NT2/D1 (cell line): ENCODE data around the gene TLE1.

Source experiments
- DNase-seq: peaks from one replicate; pipeline ENCODE4 v3.0.0-alpha.2; 2011; ENCODE audit warnings: low read depth, low spot score
- H3K27me3 ChIP-seq: 2 replicates; pipeline ENCODE4 v1.6.0; 2011; ENCODE audit warnings: mild to moderate bottlenecking; ENCODE audit not compliant: insufficient read length, insufficient read depth
- H3K36me3 ChIP-seq: 2 replicates; pipeline ENCODE4 v1.6.1; 2011; ENCODE audit warnings: mild to moderate bottlenecking, low read length, mixed read lengths; ENCODE audit not compliant: insufficient read depth, insufficient read length
- H3K4me1 ChIP-seq: 2 replicates; pipeline ENCODE4 v1.5.1; 2011; ENCODE audit not compliant: insufficient read depth, insufficient read length
- H3K4me3 ChIP-seq: 2 replicates; pipeline ENCODE4 v1.5.1; 2011; ENCODE audit warnings: low read depth; ENCODE audit not compliant: insufficient read length
- H3K9ac ChIP-seq: 2 replicates; pipeline ENCODE4 v1.6.0; 2011; ENCODE audit warnings: low read depth; ENCODE audit not compliant: insufficient read length
- H3K9me3 ChIP-seq: 2 replicates; pipeline ENCODE4 v1.5.1; 2011; ENCODE audit warnings: mild to moderate bottlenecking, low read length; ENCODE audit not compliant: insufficient read depth
- SUZ12 ChIP-seq: IDR thresholded peaks from 2 replicates; pipeline ENCODE4 v1.6.1; 2011; ENCODE audit not compliant: insufficient read length, insufficient read depth; ENCODE audit errors: extremely low read depth
- YY1 ChIP-seq: IDR thresholded peaks from 2 replicates; pipeline ENCODE4 v1.6.1; 2011; ENCODE audit not compliant: insufficient read length, insufficient read depth
- ZNF274 ChIP-seq: IDR thresholded peaks from 2 replicates; pipeline ENCODE4 v1.6.1; 2011; ENCODE audit warnings: mild to moderate bottlenecking, low read depth, low read length

TLE1 gene

GRCh38 chr9:81684635-81685034, 4.7 kb downstream of the TLE1 start:
- no peak overlapping the region for H3K4me3 ChIP-seq
- no peaks in the 10 kb centered on the region for H3K27me3 ChIP-seq
- H3K9ac ChIP-seq, result no peak overlapping the region
- H3K36me3 ChIP-seq, result peaks cover 52% of the 10 kb centered on the region
- no peak for DNase-seq
- H3K9me3 ChIP-seq, result no peaks in the 10 kb centered on the region
- no peaks in the 10 kb centered on the region for H3K4me1 ChIP-seq
- TF ChIP-seq ZNF274 (no peak), SUZ12 (no peak), YY1 (no peak)

GRCh38 chr9:81683704-81684103, 5.6 kb downstream of the TLE1 start:
- Histone ChIP-seq H3K27me3 (no peaks in the 10 kb centered on the region), H3K4me3 (no peak overlapping the region), H3K4me1 (no peaks in the 10 kb centered on the region), H3K36me3 (peaks cover 54% of the 10 kb centered on the region), H3K9ac (no peak overlapping the region), H3K9me3 (no peaks in the 10 kb centered on the region)
- no peak for DNase-seq
- no peak for TF ChIP-seq SUZ12
- no peak for TF ChIP-seq YY1
- TF ChIP-seq ZNF274, result no peak

- no peaks in the 10 kb centered on the region for H3K9me3 ChIP-seq
- no peak overlapping the region for H3K9ac ChIP-seq
- H3K4me3 ChIP-seq, result no peak overlapping the region
- H3K27me3 ChIP-seq, result no peaks in the 10 kb centered on the region
- H3K36me3 ChIP-seq, result peaks cover 58% of the 10 kb centered on the region
- no peak for TF ChIP-seq SUZ12
- no peak for TF ChIP-seq YY1
- no peak for TF ChIP-seq ZNF274
- no peaks in the 10 kb centered on the region for H3K4me1 ChIP-seq
- no peak for DNase-seq
Measured at GRCh38 chr9:81683238-81683637, 6.1 kb downstream of the TLE1 start.

GRCh38 chr9:81682797-81683196, 6.5 kb downstream of the TLE1 start:
- Histone ChIP-seq H3K4me3 (no peak overlapping the region), H3K9ac (no peak overlapping the region), H3K9me3 (no peaks in the 10 kb centered on the region), H3K36me3 (peaks cover 60% of the 10 kb centered on the region), H3K4me1 (no peaks in the 10 kb centered on the region), H3K27me3 (no peaks in the 10 kb centered on the region)
- TF ChIP-seq YY1 (no peak), ZNF274 (no peak), SUZ12 (no peak)
- DNase-seq, result no peak

GRCh38 chr9:81682177-81682576, 7.2 kb downstream of the TLE1 start:
- no peak overlapping the region for H3K4me3 ChIP-seq
- H3K9me3 ChIP-seq, result no peaks in the 10 kb centered on the region
- DNase-seq, result no peak
- H3K9ac ChIP-seq, result no peak overlapping the region
- TF ChIP-seq YY1, result no peak
- no peaks in the 10 kb centered on the region for H3K4me1 ChIP-seq
- peaks cover 60% of the 10 kb centered on the region for H3K36me3 ChIP-seq
- no peaks in the 10 kb centered on the region for H3K27me3 ChIP-seq

GRCh38 chr9:81680506-81680905, 8.8 kb downstream of the TLE1 start:
- Histone ChIP-seq H3K9me3 (no peaks in the 10 kb centered on the region), H3K4me1 (no peaks in the 10 kb centered on the region), H3K4me3 (no peak overlapping the region), H3K27me3 (no peaks in the 10 kb centered on the region), H3K36me3 (peaks cover 57% of the 10 kb centered on the region), H3K9ac (no peak overlapping the region)
- no peak for TF ChIP-seq YY1
- TF ChIP-seq ZNF274, result no peak
- no peak for TF ChIP-seq SUZ12
- DNase-seq, result no peak

- Histone ChIP-seq H3K36me3 (peaks cover 52% of the 10 kb centered on the region), H3K27me3 (no peaks in the 10 kb centered on the region), H3K4me1 (no peaks in the 10 kb centered on the region)
Measured at GRCh38 chr9:81680006-81680405, 9.3 kb downstream of the TLE1 start.

GRCh38 chr9:81678088-81678487, 11.3 kb downstream of the TLE1 start:
- Histone ChIP-seq H3K36me3 (peaks cover 49% of the 10 kb centered on the region), H3K27me3 (no peaks in the 10 kb centered on the region), H3K9me3 (no peaks in the 10 kb centered on the region), H3K9ac (no peak overlapping the region), H3K4me3 (no peak overlapping the region), H3K4me1 (no peaks in the 10 kb centered on the region)
- DNase-seq, result no peak
- TF ChIP-seq SUZ12 (no peak), YY1 (no peak), ZNF274 (no peak)

More at GRCh38 chr9:81680006-81680405, 9.3 kb downstream of the TLE1 start:
- TF ChIP-seq YY1 (no peak), SUZ12 (no peak), ZNF274 (no peak)
- DNase-seq, result no peak
- Histone ChIP-seq H3K4me3 (no peak overlapping the region), H3K9me3 (no peaks in the 10 kb centered on the region), H3K9ac (no peak overlapping the region)
